GM23338 (cell line): ENCODE data around the gene ZNF524. TPM values are rescaled to one million over a fixed set of nuclear protein-coding genes. Genes with fewer than 3 reads are reported as not detected.

Source experiments
- ATAC-seq: fragments of 200-7000 bp; cut with Tn5 transposase; 3 replicates; pipeline ENCODE4 v1.9.1; 2020
- DNase-seq: peaks from one replicate; pipeline ENCODE4 v3.0.0-alpha.2; 2015; ENCODE audit warnings: low spot score
- H2AFZ ChIP-seq: fragments of 200-600 bp; sonication (generic); 2 replicates; pipeline ENCODE4 v1.8.0; 2016; ENCODE audit warnings: antibody characterized with exemption, mild to moderate bottlenecking, moderate library complexity
- H3F3A ChIP-seq: fragments of 200-600 bp; sonication (generic); replicated peaks from 2 replicates; pipeline ENCODE4 v1.8.0; 2017; ENCODE audit warnings: antibody characterized with exemption, mixed run types, low read depth
- H3K27ac ChIP-seq: fragments of 200-600 bp; sonication (generic); 2 replicates; pipeline ENCODE4 v1.6.1; 2016; ENCODE audit warnings: low read depth
- H3K27me3 ChIP-seq: fragments of 200-600 bp; sonication (generic); 2 replicates; pipeline ENCODE4 v1.8.0; 2016; ENCODE audit warnings: mild to moderate bottlenecking, mixed run types, moderate library complexity; ENCODE audit not compliant: insufficient read depth
- H3K36me3 ChIP-seq: fragments of 200-600 bp; sonication (generic); 2 replicates; pipeline ENCODE4 v1.8.0; 2016; ENCODE audit warnings: mild to moderate bottlenecking; ENCODE audit not compliant: insufficient read depth
- H3K4me1 ChIP-seq: fragments of 200-600 bp; sonication (generic); 2 replicates; pipeline ENCODE4 v1.8.0; 2016; ENCODE audit warnings: mild to moderate bottlenecking, moderate library complexity; ENCODE audit not compliant: insufficient read depth
- H3K4me2 ChIP-seq: fragments of 200-600 bp; sonication (generic); 2 replicates; pipeline ENCODE4 v1.7.1; 2017; ENCODE audit warnings: mixed run types
- H3K4me3 ChIP-seq: fragments of 200-600 bp; sonication (generic); 2 replicates; pipeline ENCODE4 v1.6.1; 2016; ENCODE audit warnings: mixed run types
- H3K79me2 ChIP-seq: fragments of 200-600 bp; sonication (generic); replicated peaks from 2 replicates; pipeline ENCODE4 v1.8.0; 2017; ENCODE audit warnings: mild to moderate bottlenecking; ENCODE audit not compliant: insufficient read depth
- H3K9me2 ChIP-seq: fragments of 200-600 bp; sonication (generic); 2 replicates; pipeline ENCODE4 v1.8.0; 2017; ENCODE audit not compliant: insufficient read depth
- H4K20me1 ChIP-seq: fragments of 200-600 bp; sonication (generic); replicated peaks from 2 replicates; pipeline ENCODE4 v1.8.0; 2017; ENCODE audit warnings: mild to moderate bottlenecking; ENCODE audit not compliant: insufficient read depth
- H3K27ac Mint-ChIP-seq: 2 replicates; pipeline ENCODE4 v1.8.0; 2020; ENCODE audit warnings: inconsistent platforms, mild to moderate bottlenecking, moderate library complexity, mixed read lengths
- H3K27me3 Mint-ChIP-seq: 3 replicates; pipeline ENCODE4 v1.8.0; 2022; ENCODE audit warnings: low read depth, mild to moderate bottlenecking, moderate library complexity, mixed read lengths, inconsistent platforms; ENCODE audit not compliant: insufficient read depth, poor library complexity
- H3K36me3 Mint-ChIP-seq: 3 replicates; pipeline ENCODE4 v1.8.0; 2021; ENCODE audit warnings: low read depth, mild to moderate bottlenecking, inconsistent platforms, moderate library complexity, mixed read lengths
- H3K4me1 Mint-ChIP-seq: 3 replicates; pipeline ENCODE4 v1.8.0; 2020; ENCODE audit warnings: mild to moderate bottlenecking, inconsistent platforms, mixed read lengths
- H3K4me3 Mint-ChIP-seq: 3 replicates; pipeline ENCODE4 v1.8.0; 2021; ENCODE audit warnings: moderate library complexity, mild to moderate bottlenecking, inconsistent platforms, mixed read lengths
- H3K9me3 Mint-ChIP-seq: 3 replicates; pipeline ENCODE4 v1.8.0; 2020; ENCODE audit warnings: moderate library complexity, mild to moderate bottlenecking, inconsistent platforms, mixed read lengths
- CREB1 ChIP-seq: fragments of 250-450 bp; sonication (Bioruptor Pico); IDR thresholded peaks from 2 replicates; pipeline ENCODE4 v1.5.0; 2020; ENCODE audit warnings: low read depth, mild to moderate bottlenecking, moderate library complexity
- EZH2 ChIP-seq: fragments of 200-600 bp; sonication (generic); IDR thresholded peaks from one replicate; pipeline ENCODE4 v1.8.0; 2017; ENCODE audit warnings: antibody characterized with exemption, mild to moderate bottlenecking, low read depth; ENCODE audit not compliant: unreplicated experiment
- EZH2phosphoT487 ChIP-seq: fragments of 200-600 bp; sonication (generic); IDR thresholded peaks from one replicate; pipeline ENCODE4 v1.8.1; 2018; ENCODE audit warnings: antibody characterized with exemption; ENCODE audit not compliant: unreplicated experiment
- JUNB ChIP-seq: IDR thresholded peaks from one replicate; pipeline ENCODE4 v1.6.1; 2016; ENCODE audit warnings: antibody characterized with exemption; ENCODE audit not compliant: unreplicated experiment
- NANOG ChIP-seq: IDR thresholded peaks from 2 replicates; pipeline ENCODE4 v1.6.1; 2016; ENCODE audit warnings: antibody characterized with exemption, borderline replicate concordance
- POLR2AphosphoS5 ChIP-seq: IDR thresholded peaks from 2 replicates; pipeline ENCODE4 v1.6.1; 2016; ENCODE audit warnings: antibody characterized with exemption, low read depth
- STAT1 ChIP-seq: IDR thresholded peaks from one replicate; pipeline ENCODE4 v1.6.1; 2016; ENCODE audit warnings: antibody characterized with exemption; ENCODE audit not compliant: unreplicated experiment
- ZNF114 ChIP-seq: fragments of 250-450 bp; sonication (Bioruptor Pico); IDR thresholded peaks from 2 replicates; pipeline ENCODE4 v1.5.0; 2020; ENCODE audit warnings: mild to moderate bottlenecking, moderate library complexity
- ZNF331 ChIP-seq: fragments of 250-450 bp; sonication (Bioruptor Pico); IDR thresholded peaks from 2 replicates; pipeline ENCODE4 v1.5.0; 2020; ENCODE audit warnings: low read depth, mild to moderate bottlenecking, moderate library complexity
- polyA plus RNA-seq: library from polyadenylated mRNA; unstranded; fragments of >200 nt; fragmentation: Nextera tagmentation; extraction: Ambion mirVana; gene quantifications from 2 replicates; pipeline ENCODE4 v1.2.1, GENCODE V29; 2016
- total RNA-seq: library from RNA; depleted of rRNA; stranded (reverse); fragments of >200 nt; shearing (Covaris generic); gene quantifications from 2 replicates; pipeline ENCODE4 v1.2.3, GENCODE V29; 2014
- TF ChIP-seq, protein P1 (sequence below), 2 experiments: fragments of 200-600 bp in 1 of 2; sonication (generic) in 1 of 2; conservative IDR thresholded peaks; 2 replicates each; pipeline versions ENCODE4 v1.5.1 to v1.6.1; 2016 to 2017; ENCODE audit warnings: antibody characterized with exemption in 2 of 2, low read depth in 2 of 2, mild to moderate bottlenecking in 2 of 2, moderate library complexity in 1 of 2
- TF ChIP-seq, protein P2 (sequence below): IDR thresholded peaks from 2 replicates; pipeline ENCODE4 v1.6.1; 2016; ENCODE audit warnings: antibody characterized with exemption
- TF ChIP-seq, protein P3 (sequence below): IDR thresholded peaks from one replicate; pipeline ENCODE4 v1.6.1; 2018; ENCODE audit warnings: antibody characterized with exemption; ENCODE audit not compliant: unreplicated experiment

Gene ZNF524
- total and polyA plus RNA-seq, 2 experiments from 2014 or later: 6.0 to 8.3 TPM

DNA sequence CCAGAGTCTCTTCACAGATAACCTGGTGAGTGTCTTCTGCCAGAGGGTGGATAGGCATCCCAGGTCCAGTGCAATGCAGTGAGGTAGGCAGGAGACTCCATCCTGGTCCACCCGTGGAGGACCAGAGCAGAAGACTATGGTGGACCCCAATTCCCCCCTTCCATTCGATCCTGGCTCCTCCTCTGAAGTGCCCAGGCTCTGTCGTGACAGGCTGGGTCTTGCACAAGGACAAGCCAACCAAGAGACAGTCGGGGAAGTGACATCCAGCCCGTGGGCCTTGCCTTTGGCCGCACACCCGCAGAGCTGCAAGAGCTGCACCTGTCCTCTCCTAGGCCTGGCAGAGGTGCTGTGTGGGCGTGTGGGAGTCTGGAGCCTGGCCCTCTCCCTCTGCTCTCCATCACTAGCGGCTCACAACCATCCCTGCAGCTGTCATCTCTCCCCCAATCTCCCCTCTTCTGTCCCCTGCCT lies 21.2 kb downstream of the ZNF524 start:
- Histone ChIP-seq H3K27ac (no peak overlapping the region), H3K79me2 (peaks cover 9% of the 10 kb centered on the region), H3K27me3 (no peaks in the 10 kb centered on the region), H3K9me2 (no peaks in the 10 kb centered on the region), H2AFZ (no peak overlapping the region), H3K4me1 (no peaks in the 10 kb centered on the region; the same call in 1 of the 2 replicates), H3F3A (peaks cover 12% of the 10 kb centered on the region), H3K4me2 (no peak overlapping the region), H3K36me3 (no peaks in the 10 kb centered on the region), H4K20me1 (peaks cover 5% of the 10 kb centered on the region), H3K4me3 (no peak overlapping the region)
- no peak overlapping the region for H3K27ac Mint-ChIP-seq
- peaks cover 24% of the 10 kb centered on the region for H3K27me3 Mint-ChIP-seq
- TF ChIP-seq EZH2phosphoT487: no peak
- no peak for TF ChIP-seq POLR2AphosphoS5
- TF ChIP-seq CREB1 (CRISPR knock-in tag): no peak
- no peak for TF ChIP-seq NANOG
- TF ChIP-seq JUNB: no peak
- no peak for TF ChIP-seq ZNF114 (CRISPR knock-in tag)
- TF ChIP-seq ZNF331 (CRISPR knock-in tag): no peak
- TF ChIP-seq, protein P1, sequence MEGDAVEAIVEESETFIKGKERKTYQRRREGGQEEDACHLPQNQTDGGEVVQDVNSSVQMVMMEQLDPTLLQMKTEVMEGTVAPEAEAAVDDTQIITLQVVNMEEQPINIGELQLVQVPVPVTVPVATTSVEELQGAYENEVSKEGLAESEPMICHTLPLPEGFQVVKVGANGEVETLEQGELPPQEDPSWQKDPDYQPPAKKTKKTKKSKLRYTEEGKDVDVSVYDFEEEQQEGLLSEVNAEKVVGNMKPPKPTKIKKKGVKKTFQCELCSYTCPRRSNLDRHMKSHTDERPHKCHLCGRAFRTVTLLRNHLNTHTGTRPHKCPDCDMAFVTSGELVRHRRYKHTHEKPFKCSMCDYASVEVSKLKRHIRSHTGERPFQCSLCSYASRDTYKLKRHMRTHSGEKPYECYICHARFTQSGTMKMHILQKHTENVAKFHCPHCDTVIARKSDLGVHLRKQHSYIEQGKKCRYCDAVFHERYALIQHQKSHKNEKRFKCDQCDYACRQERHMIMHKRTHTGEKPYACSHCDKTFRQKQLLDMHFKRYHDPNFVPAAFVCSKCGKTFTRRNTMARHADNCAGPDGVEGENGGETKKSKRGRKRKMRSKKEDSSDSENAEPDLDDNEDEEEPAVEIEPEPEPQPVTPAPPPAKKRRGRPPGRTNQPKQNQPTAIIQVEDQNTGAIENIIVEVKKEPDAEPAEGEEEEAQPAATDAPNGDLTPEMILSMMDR (conservative IDR thresholded peaks at IDR 0.05; ENCODE audit: low read depth in 2 of 2): no peak
- no peak for TF ChIP-seq EZH2
- TF ChIP-seq, protein P2, sequence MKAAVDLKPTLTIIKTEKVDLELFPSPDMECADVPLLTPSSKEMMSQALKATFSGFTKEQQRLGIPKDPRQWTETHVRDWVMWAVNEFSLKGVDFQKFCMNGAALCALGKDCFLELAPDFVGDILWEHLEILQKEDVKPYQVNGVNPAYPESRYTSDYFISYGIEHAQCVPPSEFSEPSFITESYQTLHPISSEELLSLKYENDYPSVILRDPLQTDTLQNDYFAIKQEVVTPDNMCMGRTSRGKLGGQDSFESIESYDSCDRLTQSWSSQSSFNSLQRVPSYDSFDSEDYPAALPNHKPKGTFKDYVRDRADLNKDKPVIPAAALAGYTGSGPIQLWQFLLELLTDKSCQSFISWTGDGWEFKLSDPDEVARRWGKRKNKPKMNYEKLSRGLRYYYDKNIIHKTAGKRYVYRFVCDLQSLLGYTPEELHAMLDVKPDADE: no peak
- no peak for TF ChIP-seq STAT1
- TF ChIP-seq, protein P3, sequence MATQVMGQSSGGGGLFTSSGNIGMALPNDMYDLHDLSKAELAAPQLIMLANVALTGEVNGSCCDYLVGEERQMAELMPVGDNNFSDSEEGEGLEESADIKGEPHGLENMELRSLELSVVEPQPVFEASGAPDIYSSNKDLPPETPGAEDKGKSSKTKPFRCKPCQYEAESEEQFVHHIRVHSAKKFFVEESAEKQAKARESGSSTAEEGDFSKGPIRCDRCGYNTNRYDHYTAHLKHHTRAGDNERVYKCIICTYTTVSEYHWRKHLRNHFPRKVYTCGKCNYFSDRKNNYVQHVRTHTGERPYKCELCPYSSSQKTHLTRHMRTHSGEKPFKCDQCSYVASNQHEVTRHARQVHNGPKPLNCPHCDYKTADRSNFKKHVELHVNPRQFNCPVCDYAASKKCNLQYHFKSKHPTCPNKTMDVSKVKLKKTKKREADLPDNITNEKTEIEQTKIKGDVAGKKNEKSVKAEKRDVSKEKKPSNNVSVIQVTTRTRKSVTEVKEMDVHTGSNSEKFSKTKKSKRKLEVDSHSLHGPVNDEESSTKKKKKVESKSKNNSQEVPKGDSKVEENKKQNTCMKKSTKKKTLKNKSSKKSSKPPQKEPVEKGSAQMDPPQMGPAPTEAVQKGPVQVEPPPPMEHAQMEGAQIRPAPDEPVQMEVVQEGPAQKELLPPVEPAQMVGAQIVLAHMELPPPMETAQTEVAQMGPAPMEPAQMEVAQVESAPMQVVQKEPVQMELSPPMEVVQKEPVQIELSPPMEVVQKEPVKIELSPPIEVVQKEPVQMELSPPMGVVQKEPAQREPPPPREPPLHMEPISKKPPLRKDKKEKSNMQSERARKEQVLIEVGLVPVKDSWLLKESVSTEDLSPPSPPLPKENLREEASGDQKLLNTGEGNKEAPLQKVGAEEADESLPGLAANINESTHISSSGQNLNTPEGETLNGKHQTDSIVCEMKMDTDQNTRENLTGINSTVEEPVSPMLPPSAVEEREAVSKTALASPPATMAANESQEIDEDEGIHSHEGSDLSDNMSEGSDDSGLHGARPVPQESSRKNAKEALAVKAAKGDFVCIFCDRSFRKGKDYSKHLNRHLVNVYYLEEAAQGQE: no peak
- no peak for ATAC-seq
- peaks cover 48% of the 10 kb centered on the region for H3K36me3 Mint-ChIP-seq
- H3K4me1 Mint-ChIP-seq: peaks cover 16% of the 10 kb centered on the region; the same call in 2 of the 3 replicates
- no peak overlapping the region for H3K4me3 Mint-ChIP-seq
- DNase-seq: no peak
- H3K9me3 Mint-ChIP-seq: peaks cover 5% of the 10 kb centered on the region
